Measurements from ENCODE around the gene DNPEP.

Gene DNPEP

DNA sequence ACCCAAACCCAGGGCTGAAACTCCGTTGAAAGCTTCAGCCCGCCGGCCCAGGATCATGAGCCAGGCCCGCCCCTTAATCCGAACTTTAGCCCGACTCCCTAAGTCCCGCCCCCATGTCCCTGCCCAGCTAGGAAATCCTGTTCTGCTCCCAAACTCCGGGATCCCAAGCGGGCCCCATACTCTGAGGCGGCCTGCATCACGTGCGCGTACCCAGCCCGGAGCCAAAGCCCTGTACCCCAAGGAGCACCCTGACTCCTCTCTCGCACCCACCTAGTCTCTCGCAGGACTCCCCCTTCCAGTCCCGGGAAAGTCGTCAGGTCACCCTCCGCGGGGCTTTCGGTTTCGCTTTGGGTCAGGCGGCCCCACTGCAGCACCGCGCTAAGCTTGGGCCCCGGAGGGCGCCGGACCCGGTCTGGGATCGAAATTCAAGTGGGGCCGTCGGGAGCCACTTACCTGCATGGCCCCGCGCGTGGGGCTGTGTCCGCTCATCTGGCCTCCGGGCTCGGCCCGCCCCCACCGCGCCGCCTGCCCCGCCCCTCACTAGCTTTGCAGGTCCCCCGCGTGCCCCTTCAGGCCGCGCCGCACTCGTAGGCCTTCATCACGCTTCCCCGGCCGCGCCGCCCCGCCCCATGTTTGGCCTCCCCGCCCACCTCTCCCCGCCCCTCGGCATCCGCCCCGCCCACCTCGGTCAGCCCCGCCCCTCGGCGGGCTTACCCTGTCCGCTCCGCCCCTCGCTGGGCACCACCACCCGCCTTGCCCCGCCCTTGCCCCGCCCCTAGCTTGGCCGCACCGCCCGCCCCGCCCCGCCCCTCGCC lies at the start of gene DNPEP:
Gene DNPEP (minus strand): TSS at position 607 of the 815 bp plus-strand sequence. CDS start 118 bp downstream, at position 489.
- TF ChIP-seq, protein P1, sequence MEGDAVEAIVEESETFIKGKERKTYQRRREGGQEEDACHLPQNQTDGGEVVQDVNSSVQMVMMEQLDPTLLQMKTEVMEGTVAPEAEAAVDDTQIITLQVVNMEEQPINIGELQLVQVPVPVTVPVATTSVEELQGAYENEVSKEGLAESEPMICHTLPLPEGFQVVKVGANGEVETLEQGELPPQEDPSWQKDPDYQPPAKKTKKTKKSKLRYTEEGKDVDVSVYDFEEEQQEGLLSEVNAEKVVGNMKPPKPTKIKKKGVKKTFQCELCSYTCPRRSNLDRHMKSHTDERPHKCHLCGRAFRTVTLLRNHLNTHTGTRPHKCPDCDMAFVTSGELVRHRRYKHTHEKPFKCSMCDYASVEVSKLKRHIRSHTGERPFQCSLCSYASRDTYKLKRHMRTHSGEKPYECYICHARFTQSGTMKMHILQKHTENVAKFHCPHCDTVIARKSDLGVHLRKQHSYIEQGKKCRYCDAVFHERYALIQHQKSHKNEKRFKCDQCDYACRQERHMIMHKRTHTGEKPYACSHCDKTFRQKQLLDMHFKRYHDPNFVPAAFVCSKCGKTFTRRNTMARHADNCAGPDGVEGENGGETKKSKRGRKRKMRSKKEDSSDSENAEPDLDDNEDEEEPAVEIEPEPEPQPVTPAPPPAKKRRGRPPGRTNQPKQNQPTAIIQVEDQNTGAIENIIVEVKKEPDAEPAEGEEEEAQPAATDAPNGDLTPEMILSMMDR (conservative IDR thresholded peaks at IDR 0.05; ENCODE audit: low read depth, low read length): no peak
- peak within 1 kb of the TSS; percentile 83 for H3K4me3 ChIP-seq (ENCODE audit: low read depth, low read length)
- peak; percentile 96 for DNase-seq (ENCODE audit: low read depth)

DNA sequence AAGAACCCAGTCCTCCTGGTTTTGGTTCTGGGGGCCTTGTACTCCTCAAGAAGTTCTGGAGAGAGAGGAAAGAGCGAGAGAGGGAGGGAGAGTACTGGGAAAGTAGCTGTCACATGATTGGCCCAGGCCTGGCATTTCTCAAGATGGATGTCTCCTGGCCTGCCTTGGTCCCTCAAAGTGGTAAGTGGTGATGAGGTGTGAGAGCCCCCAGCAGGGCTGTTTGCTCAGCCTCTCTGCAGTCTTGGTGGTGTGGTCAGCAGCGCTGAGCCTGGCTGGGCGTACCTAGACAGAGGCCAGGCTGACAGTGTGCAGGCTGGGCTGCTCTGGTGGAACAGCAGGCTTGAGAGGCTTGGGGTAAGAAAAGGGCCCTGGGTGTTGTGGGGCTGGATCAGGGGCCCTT lies 49.4 kb upstream of the DNPEP start:
- no peak overlapping the region for H3K4me3 ChIP-seq (ENCODE audit: low read depth, low read length)
- TF ChIP-seq, protein P1 (conservative IDR thresholded peaks at IDR 0.05; ENCODE audit: low read depth, low read length): no peak
- no peak for DNase-seq (ENCODE audit: low read depth)

DNA sequence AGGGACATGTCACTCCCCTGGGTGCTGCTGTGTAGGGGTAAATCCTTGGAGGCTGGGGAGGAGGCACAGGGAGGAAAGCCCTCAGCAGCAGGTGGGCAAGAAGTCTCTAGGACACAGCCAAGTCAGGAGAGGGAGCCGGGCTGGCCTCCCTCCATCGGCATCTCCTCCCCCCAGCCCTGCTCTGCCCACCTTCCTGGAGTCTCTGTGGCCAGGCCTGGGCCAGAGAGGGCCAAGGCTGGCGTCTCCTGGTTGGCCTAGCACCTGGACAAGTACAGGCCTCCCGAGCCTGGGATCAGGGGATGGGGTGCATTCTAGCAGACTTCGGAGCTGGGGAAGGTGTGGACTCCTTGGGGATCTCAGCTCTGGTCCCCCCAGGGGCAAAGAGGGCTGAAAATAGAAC lies 48.8 kb upstream of the DNPEP start:
- no peak for DNase-seq (ENCODE audit: low read depth)
- H3K4me3 ChIP-seq (ENCODE audit: low read depth, low read length): no peak overlapping the region
- TF ChIP-seq, protein P1 (conservative IDR thresholded peaks at IDR 0.05; ENCODE audit: low read depth, low read length): no peak

DNA sequence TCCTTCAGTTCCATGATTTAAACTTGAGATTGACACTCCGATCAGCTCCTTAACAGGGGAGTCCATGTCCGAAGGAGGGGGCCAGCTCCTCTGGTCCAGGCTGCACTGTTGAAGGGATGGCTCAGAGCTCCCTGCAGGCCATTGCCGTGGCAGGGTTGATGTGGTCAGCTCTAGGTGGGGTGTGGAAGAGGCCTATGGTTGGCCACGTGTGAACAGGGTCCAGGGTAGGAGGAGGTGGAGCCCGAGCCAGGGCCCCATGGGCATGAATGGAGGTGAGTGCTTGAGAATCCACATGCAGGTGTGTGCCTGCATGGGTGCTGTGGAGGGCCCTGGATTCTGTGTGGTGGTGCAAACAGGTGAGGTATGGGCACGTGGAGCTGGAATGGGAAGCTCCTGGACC lies 48.0 kb upstream of the DNPEP start:
- H3K4me3 ChIP-seq (ENCODE audit: low read depth, low read length): no peak overlapping the region
- DNase-seq (ENCODE audit: low read depth): no peak
- TF ChIP-seq, protein P1 (conservative IDR thresholded peaks at IDR 0.05; ENCODE audit: low read depth, low read length): no peak

DNA sequence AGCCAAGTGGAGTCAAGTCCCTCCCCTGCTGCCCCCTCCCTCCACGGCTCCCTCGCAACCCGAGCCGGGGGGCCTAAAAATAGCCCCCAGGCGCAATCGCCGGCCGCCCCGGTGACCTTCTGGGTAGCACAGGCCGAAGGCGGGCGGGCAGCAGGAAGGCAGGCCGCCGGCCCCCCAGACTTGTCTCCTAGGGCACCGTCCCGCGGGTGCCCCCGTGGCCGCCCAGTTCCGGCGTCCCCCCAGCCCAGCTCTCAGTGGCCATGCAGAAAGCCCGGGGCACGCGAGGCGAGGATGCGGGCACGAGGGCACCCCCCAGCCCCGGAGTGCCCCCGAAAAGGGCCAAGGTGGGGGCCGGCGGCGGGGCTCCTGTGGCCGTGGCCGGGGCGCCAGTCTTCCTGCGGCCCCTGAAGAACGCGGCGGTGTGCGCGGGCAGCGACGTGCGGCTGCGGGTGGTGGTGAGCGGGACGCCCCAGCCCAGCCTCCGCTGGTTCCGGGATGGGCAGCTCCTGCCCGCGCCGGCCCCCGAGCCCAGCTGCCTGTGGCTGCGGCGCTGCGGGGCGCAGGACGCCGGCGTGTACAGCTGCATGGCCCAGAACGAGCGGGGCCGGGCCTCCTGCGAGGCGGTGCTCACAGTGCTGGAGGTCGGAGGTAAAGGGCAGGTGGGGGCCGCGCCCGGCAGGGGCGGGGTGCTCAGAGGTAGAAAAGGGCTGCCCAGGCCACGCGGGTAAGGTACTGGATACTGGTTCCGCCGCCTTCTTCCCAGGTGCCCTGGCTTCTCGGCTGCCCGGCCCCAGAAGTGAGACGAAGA lies 47.2 kb upstream of the DNPEP start, which contains the start of gene SPEG:
Gene SPEG (plus strand): TSS at position 126 of the 808 bp plus-strand sequence. CDS start 135 bp downstream, at position 261.
- TF ChIP-seq, protein P1 (conservative IDR thresholded peaks at IDR 0.05; ENCODE audit: low read depth, low read length): no peak
- H3K4me3 ChIP-seq (ENCODE audit: low read depth, low read length): peak within 1 kb of the TSS; percentile 32
- peak; percentile 59 for DNase-seq (ENCODE audit: low read depth)

DNA sequence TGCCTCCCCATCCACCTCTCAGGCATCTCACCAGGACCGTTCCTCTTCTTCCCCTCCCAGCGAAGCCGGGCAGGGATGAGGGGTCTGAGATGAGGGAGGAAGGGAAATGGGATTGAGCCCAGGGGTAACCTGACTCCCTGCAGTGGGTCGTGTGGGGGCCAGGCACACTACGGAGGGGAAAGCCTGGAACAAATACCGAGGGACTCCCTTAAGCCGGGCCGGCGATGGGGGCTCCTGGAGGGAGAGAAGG lies 46.7 kb upstream of the DNPEP start:
- H3K4me3 ChIP-seq (ENCODE audit: low read depth, low read length): no peak overlapping the region
- DNase-seq (ENCODE audit: low read depth): no peak
- TF ChIP-seq, protein P1 (conservative IDR thresholded peaks at IDR 0.05; ENCODE audit: low read depth, low read length): no peak

Data from choroid plexus epithelial cell (primary cell).